Stimulated activated CD4-positive, alpha-beta T cell treated with anti-CD3 and anti-CD28 coated beads, TNF-alpha, amount 100 ng/mL, for 4 hours (primary cell): ENCODE results near the gene STUM.
"Not testable (repeated sequence)": the region's sequence is repeated elsewhere in the genome, so short reads cannot be mapped to it uniquely, and the experiment has no call there.

ENCODE experiments used
- DNase-seq, 3 experiments: peaks; one replicate each; pipeline ENCODE4 v3.0.0-alpha.2; 2020; ENCODE audit warnings: low read depth in 3 of 3

STUM gene, protein sequence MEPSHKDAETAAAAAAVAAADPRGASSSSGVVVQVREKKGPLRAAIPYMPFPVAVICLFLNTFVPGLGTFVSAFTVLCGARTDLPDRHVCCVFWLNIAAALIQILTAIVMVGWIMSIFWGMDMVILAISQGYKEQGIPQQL

DNA sequence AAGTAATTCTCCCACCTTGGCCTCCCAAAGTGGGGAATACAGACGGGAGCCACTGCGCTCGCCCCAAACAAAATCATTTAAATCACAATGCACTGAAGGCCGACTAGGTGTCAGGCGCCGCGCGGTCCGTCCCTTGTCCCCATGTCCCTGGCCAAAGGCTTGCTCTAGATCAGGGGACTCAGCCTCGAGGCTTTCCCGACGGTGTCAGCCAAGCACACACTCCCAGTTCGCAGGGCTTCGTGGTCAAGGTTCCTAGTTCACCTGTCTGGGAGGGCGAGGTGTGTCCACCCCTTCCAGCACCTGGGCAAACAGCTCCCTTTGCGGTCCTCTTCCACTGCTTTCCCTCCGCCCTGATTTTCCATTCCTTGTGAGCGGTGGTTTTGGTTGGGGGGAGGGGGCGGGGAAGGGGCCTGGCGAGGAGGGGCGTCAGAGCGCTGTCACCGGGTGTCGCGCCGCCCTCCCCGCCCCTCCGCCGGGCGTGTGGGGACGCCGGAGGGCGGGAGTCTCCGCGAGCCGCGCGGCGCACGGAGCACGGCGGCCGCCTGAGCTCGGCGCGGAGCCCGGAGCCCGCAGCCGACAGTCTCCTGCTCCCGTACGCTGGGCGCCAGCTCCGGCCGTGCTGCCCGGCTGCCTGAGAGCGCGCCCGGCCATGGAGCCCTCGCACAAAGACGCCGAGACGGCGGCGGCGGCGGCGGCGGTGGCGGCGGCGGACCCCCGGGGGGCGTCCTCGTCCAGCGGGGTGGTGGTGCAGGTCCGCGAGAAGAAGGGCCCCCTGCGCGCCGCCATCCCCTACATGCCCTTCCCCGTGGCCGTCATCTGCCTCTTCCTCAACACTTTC lies at the start of gene STUM:
STUM (plus strand) TSS at position 509 of the 838 bp plus-strand sequence; CDS start at position 650, 141 bp downstream.
- peak in 2 of 3 experiments; percentile 1 to 12 for DNase-seq

DNA sequence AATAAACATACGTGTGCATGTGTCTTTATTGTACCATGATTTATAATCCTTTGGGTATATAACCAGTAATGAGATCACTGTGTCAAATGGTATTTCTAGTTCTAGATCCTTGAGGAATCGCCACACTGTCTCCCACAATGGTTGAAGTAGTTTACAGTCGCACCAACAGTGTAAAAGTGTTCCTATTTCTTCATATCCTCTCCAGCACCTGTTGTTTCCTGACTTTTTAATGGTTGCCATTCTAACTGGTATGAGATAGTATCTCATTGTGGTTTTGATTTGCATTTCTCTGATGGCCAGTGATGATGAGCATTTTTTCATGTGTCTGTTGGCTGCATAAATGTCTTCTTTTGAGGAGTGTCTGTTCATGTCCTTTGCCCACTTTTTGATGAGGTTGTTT lies 48.9 kb upstream of the STUM start:
- not testable (repeated sequence) for DNase-seq

DNA sequence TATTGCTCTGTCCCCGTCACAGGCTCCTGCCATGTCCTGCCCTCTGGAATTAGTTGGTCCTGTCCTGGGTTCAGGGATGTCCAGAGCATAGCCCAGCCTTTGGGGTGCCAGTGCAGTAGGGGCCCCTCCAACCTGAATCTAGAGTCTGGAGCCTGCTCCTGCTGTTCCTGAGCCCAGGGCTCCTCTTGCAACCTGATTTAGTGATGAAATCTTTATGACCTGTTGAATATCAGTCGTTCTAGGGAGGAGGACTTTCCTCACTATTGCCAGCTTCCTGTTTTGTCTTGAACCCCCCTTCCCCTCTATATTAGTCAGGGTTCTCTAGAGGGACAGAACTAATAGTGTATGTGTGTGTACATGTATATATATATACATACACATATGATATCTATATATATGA lies 42.5 kb upstream of the STUM start:
- DNase-seq: no peak

DNA sequence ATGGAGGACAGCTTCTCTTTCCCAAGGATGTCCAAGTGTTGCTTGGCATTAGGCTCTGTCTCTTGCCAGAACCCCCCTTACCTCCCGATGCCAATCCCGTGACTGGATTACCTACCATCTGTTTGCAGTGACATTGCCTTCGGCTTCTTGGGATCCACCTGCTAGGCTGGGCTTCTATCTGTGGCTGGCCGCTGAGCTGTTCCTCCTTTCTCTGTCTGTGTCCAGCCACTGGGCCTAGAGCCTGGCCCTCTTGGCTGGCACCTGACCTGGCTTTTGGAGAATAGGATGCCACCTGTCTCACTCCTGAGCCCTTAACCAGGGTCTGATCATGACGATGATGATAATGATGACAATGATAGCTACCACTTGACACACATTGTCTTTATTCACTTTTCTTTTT lies 41.6 kb upstream of the STUM start:
- DNase-seq: no peak

DNA sequence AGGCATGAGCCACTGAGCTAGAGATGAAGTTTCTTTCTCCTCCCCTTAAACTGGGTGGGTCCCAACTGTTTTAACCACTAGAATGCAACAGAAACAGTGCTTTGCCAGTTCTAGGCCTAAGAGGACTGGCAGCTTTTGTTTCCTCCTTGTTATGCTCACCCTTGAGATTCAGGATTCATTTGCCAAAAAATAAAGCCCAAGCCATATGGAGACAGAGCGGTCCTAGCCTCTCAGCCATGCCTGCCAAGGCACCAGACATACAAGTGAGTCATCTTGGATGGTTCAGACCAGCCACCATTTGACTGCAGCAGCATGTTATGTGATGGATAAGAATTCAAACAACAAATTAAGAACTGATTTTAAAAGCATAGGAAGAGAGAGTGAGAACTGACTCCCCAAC lies 38.1 kb upstream of the STUM start:
- no peak for DNase-seq

DNA sequence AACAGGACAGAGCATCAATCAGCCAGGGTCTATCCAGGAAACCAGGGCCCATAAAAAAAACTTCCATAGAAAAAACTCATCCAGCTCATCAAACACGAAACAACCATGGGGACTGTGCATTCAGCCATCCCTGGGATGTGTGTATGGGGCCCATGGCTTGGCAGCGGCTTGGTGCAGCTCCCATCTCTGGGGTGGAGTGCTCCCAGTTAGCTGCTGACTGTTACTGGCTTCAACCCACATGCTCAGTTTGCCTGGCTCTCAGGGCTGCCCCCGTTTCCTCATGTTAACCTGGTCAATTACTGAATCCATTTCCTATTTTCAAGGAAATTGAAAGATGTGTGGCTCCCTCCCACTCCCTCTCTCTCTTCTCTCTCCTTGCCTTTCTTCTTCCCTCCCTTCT lies 37.3 kb upstream of the STUM start:
- no peak for DNase-seq

DNA sequence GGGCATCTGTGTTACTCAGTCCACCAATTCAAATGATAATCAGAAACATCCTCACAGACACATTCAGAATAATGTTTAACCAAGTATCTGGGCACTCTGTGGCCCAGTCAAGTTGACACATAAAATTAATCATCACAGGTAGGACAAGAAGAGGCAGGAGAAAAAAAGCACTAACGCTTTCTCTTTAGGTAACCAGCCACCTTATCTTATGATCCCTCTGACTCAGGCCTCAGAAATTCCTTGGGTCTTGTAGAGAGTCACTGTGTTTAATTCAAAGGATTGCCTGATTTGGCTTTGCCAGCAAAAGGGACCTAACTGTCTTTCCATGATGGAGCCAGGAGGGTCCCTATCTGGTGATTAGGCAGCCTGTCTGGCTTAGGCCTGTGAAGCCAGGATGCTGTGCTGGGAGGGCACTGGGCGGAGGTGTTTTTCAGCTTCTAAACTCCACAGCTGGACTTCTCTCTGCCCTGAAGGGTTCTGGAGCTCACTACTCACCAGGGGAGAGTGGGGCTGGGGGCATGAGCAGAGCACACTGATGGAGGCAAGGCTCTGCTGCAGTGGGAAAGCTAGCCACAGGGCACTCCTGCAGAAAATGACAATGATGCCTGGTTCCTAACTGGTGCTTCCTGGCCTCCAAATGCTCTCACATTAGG lies 36.4 kb upstream of the STUM start:
- DNase-seq: no peak

DNA sequence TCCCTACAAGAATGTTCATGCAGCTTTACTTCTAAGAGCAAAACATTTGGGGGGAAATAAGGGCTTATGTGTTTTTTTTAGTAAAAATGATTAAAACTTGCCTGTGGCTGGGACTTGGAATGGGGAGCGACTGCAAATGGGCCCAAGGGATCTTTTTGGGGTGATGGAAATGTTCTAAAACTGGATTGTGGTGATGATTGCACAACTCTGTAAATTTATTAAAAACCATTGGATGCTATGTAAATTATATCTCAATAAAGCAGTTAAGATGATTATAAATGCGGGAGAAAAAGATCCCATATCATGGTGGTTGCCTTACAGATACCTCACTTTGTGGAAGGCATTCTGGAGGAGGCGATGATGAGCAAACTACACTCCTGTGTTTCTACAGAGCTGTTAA lies 30.2 kb upstream of the STUM start:
- no peak for DNase-seq

DNA sequence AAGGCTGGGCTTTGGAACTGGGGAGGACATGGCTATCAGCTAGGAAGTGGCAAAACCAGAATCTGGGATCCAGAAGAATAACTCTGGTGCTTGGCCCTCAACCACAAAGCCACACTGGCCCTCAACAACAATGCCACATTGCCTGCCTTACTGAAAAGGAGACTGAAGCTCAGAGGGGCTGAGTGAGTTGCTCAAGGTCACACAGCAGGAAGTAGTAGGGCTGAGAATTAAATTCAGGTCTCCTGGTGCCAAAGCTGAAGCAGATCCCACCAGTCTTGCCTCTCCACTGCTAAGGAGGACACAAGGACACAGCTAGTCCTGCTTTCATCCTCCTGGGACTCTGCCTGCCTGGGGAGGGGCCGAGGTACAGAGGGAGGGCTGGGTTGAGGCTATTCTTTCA lies 29.4 kb upstream of the STUM start:
- DNase-seq: no peak

DNA sequence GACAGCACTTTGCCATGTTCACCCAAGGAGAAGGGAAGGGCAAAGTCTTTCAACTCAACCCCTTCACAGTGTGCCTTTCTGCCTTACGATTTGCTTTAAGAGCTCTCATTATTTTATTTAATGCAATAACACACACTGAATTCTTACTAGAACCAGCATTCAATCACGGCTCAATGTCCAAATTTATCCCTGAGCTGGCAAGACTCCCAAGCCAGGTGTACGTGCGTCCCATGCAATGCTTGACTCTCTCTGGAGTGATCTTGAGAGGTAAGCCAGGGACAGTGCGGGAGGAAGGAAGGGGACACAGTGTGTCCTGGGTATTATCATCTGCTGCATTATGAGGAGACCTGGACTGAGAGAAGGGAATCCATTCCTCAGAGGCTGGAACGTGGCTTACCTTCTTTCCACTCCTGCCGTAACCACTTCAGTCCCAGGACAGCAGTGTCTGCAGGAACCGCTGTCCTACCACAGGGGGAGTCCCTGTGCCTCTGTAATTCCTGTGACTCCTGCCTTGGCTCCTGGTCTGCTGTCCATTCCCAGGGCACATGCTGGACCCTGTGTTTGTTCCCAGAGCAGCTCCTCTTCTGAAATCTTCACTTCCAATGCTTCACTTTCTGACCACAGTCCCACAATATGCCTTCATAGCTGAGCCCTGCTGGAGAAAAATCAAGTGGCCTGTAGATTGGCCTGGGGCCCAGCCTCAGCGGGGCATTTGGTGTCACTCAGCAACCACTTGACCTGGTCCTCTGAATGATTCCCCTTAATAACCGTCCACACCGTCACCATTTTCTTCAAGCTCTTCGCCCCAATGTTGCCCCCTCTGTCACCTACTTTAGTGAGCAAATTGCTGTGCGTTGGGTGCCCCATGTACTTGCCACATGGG lies 28.6 kb upstream of the STUM start:
- no peak for DNase-seq

DNA sequence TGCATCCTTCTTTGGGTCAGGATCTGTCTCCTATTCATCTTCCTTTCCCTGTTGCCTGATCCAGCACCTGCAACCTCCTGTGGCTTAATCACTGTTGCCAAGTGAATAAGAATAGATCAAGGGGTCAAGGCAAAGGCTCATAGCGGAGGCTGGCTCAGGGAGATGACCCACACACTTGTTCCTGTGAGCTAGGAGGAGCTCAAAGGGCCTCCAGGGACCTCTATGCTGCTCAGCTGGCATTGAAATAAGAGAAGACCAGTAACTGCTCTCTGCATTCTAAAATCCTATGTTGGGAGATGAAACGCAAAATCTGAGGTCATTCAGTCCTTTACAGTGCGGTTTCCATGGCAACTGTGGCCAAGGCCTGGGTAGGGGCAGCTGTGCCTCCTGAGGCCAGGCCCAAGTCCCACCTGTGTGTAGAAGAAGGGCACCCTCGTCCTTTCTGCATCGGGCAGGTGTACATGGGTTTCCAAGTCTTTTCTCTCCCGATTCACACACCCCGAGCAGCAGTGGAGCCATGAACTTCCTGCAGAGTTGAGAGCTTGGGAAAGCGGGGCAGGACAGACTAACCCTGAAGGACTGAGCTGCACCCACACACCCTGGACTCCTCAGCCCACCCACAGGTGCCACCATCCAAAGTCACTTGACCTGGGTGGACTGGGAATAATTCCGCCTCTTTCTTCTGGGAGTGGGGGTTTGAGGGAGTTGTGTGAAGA lies 27.8 kb upstream of the STUM start:
- DNase-seq: no peak

DNA sequence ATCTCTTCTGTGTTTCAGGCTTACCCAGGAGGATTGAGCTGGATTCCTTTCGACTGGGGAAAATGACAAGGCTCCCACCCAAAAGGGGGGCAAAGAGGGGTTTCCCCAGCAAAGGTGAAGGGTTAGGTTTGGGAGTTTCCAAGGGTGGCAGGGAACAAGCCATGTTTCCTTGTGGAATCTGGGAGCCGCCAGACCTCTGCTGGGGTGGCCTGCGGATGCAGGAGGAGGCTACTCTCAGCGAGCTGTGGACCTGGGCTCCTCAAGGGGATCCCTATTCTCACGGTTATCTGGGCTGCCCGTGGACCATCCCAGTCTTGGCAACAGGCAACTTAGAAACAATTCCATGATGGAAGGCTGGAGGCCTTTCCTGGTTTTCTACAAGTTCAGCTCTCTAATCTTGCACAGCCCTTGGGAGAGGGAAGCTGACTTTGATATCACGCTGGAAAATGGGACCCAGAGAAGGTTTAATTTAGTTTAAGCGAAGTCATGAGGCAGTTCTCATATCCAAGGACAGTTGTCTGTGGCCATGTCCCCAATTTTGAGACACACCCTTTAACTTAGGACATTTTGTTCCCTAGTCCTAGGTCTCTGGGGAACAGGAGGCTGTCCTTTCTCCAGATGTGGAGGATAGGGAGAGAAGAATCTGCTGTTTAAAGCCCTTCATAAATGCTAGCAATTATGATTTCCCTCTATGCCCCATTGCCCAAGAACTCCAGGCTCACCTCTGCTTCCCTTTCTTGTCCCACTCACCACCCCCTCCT lies 24.7 kb upstream of the STUM start:
- no peak for DNase-seq

DNA sequence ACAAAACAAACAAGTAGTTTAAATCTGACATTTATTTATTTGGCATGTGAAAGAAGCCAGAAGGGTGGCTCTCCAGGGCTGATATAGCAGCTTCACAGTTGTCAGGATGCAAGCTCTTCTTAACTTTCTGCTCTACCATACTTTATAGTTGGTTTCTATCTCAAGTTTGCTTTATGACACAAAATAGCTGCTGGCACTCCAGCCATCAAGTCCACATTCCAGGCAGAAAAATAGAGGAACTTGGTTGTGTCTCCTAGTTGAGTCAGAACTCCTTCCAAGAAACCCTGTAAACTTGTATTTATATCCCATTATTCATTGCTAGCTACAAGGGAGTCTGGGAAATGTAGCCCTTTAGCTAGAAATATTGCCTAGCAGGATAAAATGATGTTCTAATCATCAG lies 24.0 kb upstream of the STUM start:
- no peak for DNase-seq

DNA sequence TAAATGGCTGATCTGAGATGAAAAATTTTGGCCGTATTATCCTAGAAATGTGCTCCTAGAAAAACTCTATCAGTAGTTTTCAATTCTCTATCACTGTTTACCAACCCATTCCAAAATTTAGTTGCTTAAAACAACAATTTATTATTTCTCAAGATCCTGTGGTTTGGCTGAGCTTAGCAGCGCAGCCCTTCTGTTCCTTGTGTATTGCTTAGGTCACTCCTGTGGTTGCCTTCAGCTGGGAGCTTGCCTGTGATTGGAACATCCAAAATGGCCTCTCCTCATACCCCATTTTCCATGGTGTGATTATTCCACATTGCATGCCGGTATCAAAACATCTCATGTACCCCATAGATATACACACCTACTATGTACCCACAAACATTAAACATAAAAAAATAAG lies 22.8 kb upstream of the STUM start:
- DNase-seq: no peak

DNA sequence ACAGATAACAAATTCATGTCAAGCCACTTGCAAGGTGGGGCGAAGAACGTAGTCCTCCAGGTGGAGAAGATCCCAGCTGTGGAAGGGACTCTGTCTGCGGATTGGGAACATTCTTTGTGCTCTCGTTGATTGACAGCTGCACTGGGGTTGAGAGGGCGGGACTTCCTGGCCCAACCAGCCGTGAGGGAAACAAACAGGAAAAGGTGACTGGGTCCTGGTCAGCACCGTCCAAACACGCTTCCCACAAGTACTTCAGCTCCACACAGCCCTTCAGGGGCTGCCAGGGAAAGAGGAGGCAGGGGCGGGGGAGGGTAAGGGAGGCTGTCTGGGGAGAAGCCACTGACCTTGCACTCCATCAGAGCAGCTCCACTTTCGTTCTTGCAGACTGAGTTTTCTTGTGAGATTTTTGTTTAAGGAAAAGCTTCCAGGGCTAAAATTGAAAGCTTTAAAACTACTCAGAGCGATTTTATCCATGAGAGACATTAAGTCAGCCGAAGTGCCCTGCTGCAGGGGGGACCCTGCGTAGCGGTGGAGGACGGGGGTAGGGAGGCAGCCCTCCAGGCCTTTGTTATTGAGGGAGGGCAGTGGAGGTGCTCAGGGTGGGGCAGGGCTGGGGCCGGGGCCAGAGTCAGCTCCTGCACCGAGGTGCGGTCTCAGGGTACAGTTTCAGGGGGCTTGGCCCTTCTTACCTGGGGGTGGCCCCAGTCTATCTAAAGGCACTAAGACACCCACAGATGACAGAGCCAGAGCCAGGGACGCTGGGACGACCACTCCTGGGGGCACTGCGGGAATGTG lies 21.6 kb upstream of the STUM start:
- DNase-seq: no peak

DNA sequence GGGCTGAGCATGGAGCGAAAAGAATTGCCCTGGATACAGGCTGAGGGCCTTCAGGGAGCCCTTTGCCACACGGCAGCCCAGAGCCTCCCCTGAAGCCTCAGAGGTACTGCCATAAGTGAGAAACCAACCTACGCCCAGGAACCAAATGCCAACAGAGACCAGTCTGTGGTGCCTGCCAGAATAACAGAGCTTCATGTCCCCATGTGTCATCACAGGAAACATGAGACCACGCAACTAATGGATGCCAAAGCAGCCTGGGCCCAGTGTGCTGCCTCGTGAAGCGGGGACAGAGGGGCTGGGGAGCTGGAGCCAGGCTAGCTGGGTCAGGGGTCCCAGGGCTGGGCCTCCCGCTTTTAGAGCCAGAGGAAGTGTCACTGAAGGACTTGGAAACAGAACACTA lies 18.7 kb upstream of the STUM start:
- no peak for DNase-seq

DNA sequence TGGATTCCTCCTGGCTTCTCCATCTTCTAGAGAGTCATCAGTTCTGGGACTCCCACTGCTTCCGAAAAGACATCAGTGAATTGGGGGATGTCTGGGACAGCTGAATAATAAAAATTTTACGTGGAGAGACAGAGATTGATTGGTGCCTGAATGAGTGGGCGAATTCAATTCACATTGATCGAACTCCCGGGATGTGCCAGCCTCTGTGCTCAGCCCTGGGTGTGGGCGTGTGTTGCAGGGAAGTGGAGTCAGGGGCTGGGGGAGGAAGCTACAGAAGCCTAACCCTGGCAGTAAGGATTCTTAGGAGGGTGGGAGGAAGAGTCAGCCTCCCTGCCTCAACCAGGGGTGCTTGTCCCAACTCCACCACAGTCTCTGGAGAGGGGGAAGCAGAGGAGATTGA lies 18.0 kb upstream of the STUM start:
- DNase-seq: no peak

DNA sequence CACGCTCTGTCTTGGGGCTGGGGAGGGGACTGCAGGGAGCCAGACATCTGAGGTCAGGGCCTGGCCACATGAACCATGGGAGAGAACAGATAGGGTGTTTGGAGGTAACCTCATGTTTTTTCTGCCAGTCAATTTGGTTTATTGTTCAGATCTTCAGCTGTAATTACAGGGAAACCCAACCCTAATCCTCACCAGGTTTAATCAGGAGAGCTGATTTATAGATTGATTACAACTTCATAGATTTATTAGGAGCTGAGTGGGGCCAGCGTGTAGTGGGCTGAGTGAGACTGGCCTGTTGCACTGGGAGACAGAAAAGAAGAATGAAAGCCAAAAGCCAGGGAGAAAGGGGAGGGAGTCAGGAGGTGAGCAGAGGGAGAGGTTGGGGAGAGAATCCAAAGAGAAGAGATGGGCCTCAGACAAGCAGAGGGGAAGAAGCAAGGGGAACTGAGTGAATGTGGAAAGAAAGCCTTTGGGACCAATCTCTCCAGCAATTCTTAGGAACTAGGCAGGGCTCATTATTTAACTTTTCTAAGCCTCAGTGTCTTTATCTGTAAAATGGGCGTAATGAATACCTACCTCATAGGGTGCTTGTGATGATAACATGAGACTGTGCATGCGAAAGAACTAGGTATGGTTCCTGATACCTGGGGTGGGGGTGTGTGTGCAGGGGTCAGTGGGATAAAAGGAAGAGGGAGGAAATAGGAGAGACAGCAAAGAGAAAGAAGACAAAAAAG lies 17.0 kb upstream of the STUM start:
- no peak for DNase-seq

DNA sequence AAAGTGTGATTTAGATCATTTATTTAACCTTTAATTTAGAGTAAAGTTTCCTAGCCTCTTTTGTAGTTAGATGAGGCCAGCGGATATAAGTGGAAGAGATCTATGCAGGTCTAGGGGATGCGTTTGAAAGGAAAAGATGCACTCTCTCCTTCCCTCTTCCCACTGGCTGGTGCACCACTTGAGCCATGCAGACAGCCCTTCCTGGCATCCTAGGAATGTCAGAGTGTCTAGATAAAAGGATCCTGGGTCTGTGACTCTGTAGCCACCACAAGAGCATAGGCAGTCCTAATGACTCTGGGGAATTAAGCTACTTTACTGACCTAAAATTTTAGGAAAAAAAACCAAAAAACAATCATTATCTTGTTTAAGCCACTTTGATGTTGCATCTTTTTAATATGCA lies 16.0 kb upstream of the STUM start:
- no peak for DNase-seq
